ENCODE results near the gene TAB2.

The TAB2 gene

DNA sequence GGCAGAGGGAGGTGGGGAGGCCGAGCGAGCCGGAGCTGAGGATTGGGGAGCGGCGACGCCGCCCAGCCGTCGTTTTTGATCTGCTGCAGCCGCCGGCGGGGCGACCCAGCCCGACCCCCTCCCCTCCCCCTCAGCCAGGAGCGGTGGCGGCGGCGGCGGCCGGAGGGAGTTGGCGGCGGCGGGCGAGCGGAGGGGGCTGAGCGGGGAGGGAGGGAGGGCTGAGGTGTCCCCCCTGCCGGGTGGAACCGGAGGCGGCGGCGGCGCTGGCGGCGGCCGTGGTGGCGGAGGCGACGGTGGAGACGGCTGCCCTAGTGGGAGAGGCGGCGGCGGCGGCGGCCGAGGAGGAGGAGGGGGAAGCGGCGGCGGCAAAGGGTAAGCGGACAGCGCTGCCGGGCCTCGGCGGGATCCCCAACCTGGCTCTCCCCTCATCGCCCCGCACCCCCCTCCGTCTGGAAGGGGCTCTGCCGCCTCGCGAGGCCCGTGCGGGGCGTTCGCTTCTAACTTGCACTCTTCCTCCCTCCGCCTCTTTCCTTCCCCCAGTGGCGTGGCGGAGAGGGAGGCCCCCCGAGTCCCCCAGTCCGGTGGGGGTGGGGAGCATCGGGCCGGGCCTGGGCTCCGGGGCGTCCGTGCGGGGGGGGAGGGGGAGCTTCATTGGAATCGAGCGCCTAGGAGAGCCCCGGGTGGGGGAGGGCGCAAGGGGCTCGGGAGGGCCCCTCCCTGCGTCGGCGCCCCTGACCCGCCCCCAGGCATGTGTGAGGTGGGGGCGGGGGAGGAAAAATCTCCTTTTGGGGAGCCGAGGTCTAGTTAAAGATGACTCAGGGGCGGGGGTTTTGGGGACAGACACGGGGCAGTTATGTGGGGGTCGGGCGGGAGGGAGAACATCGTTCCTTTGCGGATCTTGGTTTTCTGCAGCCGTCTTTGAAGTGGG is at the start of gene TAB2:
TAB2 (plus strand) TSS at position 69 of the 928 bp plus-strand sequence. CDS start 52,286 bp downstream, outside the sequence.
- no peak for DNase-seq (ENCODE audit: low spot score)

GRCh38 chr6:149268146-149268545 is 49.4 kb upstream of the TAB2 start:
- no peak for DNase-seq (ENCODE audit: low spot score)

DNA sequence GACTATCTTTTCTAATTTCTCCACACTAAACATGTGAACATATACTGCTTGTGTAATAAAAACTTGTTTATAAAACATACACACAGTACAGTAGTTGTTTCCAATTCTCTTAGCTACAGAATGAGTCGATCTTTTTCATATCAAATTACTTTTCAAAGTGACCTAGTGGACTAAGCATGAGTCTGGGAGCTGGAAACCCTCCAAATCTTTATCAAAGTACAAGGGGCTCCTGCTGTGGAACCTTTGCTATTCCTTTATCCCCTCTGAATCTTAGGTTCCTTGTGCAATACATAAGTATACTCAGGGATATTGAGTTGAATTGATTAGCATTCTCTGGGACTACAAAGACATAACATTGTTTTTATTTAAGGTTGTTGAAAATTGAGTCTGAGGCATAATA is 48.7 kb upstream of the TAB2 start:
- DNase-seq (ENCODE audit: low spot score) = peak; percentile 7

DNA sequence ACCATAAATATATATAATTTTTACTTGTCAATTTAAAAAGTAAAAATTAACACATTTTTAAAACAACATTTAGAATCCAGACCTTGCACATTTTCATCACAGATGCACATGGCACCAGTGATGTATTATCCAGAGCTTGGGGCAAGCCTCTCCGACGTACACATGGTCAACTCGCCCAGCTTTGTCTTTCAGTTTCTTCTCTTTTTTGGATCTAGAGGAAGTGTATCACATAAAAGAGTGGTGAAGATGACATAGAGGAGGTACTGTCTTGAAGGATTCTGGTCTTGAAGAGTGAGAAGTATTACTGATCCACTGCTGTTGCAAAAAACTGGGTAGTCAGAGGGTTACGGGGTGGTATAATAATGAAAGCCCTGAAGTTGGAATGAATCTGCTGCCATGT is 46.9 kb upstream of the TAB2 start:
- DNase-seq (ENCODE audit: low spot score) = no peak

GRCh38 chr6:149271348-149272340 is 45.9 kb upstream of the TAB2 start:
- no peak for DNase-seq (ENCODE audit: low spot score)

GRCh38 chr6:149273318-149273717 is 44.2 kb upstream of the TAB2 start:
- DNase-seq (ENCODE audit: low spot score) = no peak

GRCh38 chr6:149275621-149276020 is 41.9 kb upstream of the TAB2 start:
- no peak for DNase-seq (ENCODE audit: low spot score)

- DNase-seq (ENCODE audit: low spot score) = no peak
These were observed 39.9 kb upstream of the TAB2 start for GRCh38 chr6:149277621-149278020.

GRCh38 chr6:149278997-149279396 is 38.5 kb upstream of the TAB2 start:
- DNase-seq (ENCODE audit: low spot score) = no peak

- DNase-seq (ENCODE audit: low spot score) = no peak
These were observed 32.6 kb upstream of the TAB2 start for GRCh38 chr6:149284904-149285303.

DNA sequence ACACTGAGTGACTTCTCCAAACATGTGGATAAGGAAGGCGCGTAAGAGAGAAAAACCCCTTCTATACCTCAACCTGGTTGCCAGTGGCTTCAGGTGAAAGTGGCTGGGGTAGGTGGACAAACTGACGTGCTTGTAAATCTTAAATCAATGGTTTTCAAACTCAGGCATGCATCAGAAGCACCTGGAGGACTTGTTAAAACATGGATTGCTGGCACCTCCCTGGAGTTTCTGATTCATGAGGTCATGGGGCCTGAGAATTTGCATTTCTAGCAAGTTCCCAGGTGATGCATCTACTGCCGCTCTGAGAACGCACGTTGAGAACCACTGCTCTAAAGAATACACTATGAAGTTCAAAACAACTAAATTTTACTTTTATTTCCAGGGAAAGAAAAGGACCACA is 31.9 kb upstream of the TAB2 start:
- DNase-seq (ENCODE audit: low spot score) = no peak

DNA sequence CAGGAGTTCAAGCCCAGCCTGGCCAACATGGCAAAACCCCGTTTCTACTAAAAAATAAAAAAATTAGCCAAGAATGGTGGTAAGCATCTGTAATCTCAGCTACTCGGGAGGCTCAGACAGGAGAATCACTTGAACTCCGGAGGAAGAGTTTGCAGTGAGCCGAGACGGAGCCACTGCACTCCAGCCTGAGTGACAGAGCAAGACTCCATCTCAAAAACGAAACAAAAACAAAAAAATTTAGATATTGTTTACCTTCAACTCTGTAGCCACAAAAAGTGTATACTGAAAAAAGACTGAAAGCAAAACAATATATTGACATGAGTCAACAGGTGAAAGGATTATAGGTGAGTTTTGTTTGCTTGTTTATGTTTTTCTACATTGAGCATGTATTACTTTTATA is 30.6 kb upstream of the TAB2 start:
- no peak for DNase-seq (ENCODE audit: low spot score)

GRCh38 chr6:149289192-149289781 is 28.2 kb upstream of the TAB2 start:
- DNase-seq (ENCODE audit: low spot score) = no peak

DNA sequence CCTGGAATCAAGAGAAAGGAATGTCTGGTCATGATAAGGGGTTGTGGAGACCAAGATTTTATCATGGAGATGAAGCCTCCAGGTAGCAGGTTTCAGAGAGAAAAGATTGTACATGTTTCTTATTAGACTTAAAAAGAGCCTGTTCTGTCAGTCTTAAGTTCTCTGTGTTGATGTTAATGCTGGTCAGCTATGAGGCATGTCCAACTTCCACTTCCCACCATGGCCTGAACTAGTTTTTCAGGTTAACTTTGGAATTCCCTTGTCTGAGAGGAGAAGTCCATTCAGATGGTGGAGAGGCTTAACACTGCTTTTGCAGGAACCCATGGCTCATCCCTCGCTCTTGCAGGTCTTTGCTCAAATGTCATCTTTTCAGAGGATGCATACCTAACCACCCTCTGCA is 27.5 kb upstream of the TAB2 start:
- DNase-seq (ENCODE audit: low spot score) = no peak

DNA sequence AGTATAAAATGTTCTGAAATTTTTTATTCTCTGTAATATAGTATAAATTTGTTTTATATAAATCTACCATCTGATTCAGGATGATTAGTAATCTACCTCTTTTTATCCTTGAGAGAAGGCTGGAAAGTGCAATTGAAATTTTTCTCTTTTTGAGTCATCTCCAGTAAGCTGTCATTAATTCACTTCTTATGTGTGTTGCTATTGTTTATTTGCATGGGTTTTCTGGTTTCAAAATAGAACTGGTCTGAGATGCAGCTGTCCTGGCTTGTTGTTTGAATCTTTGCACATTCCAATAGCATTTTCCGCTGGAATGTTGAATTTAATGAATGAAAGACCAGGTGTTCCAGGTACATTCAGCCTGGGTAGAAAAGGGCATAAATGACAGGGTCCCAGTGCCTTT is 24.3 kb upstream of the TAB2 start:
- peak; percentile 22 for DNase-seq (ENCODE audit: low spot score)

- no peak for DNase-seq (ENCODE audit: low spot score)
These were observed 16.9 kb upstream of the TAB2 start for GRCh38 chr6:149300563-149300962.

GRCh38 chr6:149302723-149303122 is 14.8 kb upstream of the TAB2 start:
- no peak for DNase-seq (ENCODE audit: low spot score)

DNA sequence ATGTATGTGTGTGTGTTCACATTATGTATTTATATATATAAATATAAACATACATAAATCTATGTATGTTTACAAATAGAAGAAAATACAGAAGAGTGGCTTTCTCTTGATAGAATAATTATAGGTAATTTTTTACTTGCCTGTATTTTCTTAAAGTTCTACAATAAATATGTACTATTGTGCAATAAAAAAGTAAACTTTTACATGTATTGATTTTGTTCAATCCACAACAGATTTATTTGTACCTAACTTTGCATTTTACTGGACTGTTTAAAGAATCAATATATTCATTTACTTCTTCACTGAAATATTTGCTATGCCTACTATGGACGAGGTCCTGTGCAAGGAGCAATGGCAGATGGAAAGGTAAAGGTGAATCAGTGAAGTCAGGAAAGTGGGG is 14.0 kb upstream of the TAB2 start:
- no peak for DNase-seq (ENCODE audit: low spot score)

DNA sequence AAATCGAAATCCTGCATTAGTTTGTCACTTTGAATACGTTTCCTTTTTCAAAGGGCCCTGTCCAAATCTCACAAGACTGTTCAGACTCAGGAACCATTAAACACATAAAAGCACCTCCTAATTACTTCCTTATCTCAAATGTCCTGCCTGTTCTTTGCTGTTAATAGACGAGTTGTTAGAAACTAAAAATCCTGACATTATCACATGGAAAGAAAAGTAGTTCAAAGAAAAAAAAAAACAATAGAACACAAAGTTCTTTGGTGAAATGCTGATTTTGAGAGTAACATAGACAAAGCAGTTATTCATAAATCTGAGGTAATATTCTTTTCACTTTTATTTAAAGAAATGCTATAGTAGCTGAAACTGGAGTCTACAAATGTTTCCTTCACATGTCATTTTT is 12.1 kb upstream of the TAB2 start:
- DNase-seq (ENCODE audit: low spot score) = peak; percentile 59

DNA sequence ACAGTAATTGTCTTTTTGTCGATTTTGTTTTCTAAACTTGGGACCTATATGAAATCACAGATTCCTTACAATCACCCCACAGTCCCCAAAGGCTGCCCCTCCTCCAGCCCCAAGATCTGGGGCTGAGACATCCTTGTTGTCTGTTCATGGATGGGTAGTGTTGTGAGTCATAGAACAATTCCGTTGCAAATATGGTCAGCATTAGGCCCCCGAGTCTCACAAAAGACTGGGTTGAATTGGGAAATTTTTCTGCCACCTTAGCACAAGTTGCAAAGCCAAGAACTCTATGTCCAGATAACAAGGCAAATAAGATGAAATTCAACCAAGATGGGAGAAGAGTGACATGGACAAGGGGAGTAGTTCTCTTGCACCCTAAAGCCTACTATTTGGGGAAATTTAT is 10.5 kb upstream of the TAB2 start:
- DNase-seq (ENCODE audit: low spot score) = no peak

DNA sequence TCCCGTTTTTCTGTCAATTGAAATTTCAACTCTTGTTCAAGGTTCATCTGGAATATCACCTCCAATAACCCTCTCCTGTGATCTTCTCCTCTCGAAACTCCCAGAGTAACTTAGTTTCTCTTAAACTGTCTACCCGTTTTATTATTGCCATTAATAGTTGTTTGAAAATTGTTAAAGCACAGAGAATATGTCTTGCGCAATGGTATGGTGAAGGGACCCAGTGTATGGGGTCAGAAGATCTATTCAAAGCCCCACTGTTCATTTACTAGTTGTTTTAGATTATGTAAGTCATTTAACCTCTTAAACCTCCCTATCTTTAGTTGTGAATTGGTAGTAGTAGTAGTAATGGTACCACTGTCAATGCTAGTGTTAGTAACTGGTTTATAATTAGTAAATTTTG is 6.2 kb upstream of the TAB2 start:
- DNase-seq (ENCODE audit: low spot score) = no peak

GRCh38 chr6:149311766-149312165 is 5.7 kb upstream of the TAB2 start:
- DNase-seq (ENCODE audit: low spot score) = no peak

Measured in COLO829 (cell line).